Activated T-helper 1 cell treated with Interleukin-2 at 50 U/mL for 16 hours (primary cell): Measurements from ENCODE around the gene HYDIN.
"Not testable (repeated sequence)": the region's sequence is repeated elsewhere in the genome, so short reads cannot be mapped to it uniquely, and the experiment has no call there.

Source experiments
- DNase-seq: peaks from one replicate; pipeline ENCODE4 v3.0.0-alpha.2; 2020; ENCODE audit warnings: low read depth

Gene HYDIN

GRCh38 chr16:71225145-71225544, 5.4 kb downstream of the HYDIN start:
- DNase-seq: no peak

GRCh38 chr16:71218306-71218963, 12.1 kb downstream of the HYDIN start:
- no peak for DNase-seq

- no peak for DNase-seq
These were observed 13.0 kb downstream of the HYDIN start for GRCh38 chr16:71217506-71217905.

GRCh38 chr16:71216714-71217113, 13.8 kb downstream of the HYDIN start:
- DNase-seq: no peak

- no peak for DNase-seq
These were observed 15.7 kb downstream of the HYDIN start for GRCh38 chr16:71214746-71215381.

GRCh38 chr16:71205482-71206131, 24.9 kb downstream of the HYDIN start:
- no peak for DNase-seq

GRCh38 chr16:71203631-71204030, 26.9 kb downstream of the HYDIN start:
- DNase-seq: no peak

GRCh38 chr16:71201556-71201955, 29.0 kb downstream of the HYDIN start:
- no peak for DNase-seq

- DNase-seq: no peak
These were observed 29.5 kb downstream of the HYDIN start for GRCh38 chr16:71201054-71201453.

- no peak for DNase-seq
These were observed 32.1 kb downstream of the HYDIN start for GRCh38 chr16:71198408-71198807.

- DNase-seq: no peak
These were observed 38.1 kb downstream of the HYDIN start for GRCh38 chr16:71192387-71192786.

- DNase-seq: no peak
These were observed 41.4 kb downstream of the HYDIN start for GRCh38 chr16:71188956-71189712.

- DNase-seq: no peak
These were observed 45.2 kb downstream of the HYDIN start for GRCh38 chr16:71185347-71185746.

- DNase-seq: no peak
These were observed 51.0 kb downstream of the HYDIN start for GRCh38 chr16:71179569-71179968.

- DNase-seq: no peak
These were observed 57.9 kb downstream of the HYDIN start for GRCh38 chr16:71172481-71173207.

- not testable (repeated sequence) for DNase-seq
These were observed 69.5 kb downstream of the HYDIN start for GRCh38 chr16:71161007-71161406.

GRCh38 chr16:71157278-71157677, 73.2 kb downstream of the HYDIN start:
- not testable (repeated sequence) for DNase-seq

- not testable (repeated sequence) for DNase-seq
These were observed 77.2 kb downstream of the HYDIN start for GRCh38 chr16:71153329-71153728.

GRCh38 chr16:71151654-71152053, 78.9 kb downstream of the HYDIN start:
- not testable (repeated sequence) for DNase-seq

GRCh38 chr16:71143246-71143645, 87.3 kb downstream of the HYDIN start:
- not testable (repeated sequence) for DNase-seq

- not testable (repeated sequence) for DNase-seq
These were observed 120.0 kb downstream of the HYDIN start for GRCh38 chr16:71110565-71110964.

- not testable (repeated sequence) for DNase-seq
These were observed 120.8 kb downstream of the HYDIN start for GRCh38 chr16:71109656-71110208.
